HCT116 (cell line): Measurements from ENCODE around the gene CFAP45. TPM values are rescaled to one million over a fixed set of nuclear protein-coding genes. Genes with fewer than 3 reads are reported as not detected.

Source experiments
- ATAC-seq: fragments of 200-7000 bp; cut with Tn5 transposase; 2 replicates; pipeline ENCODE4 v1.9.1; 2020; ENCODE audit warnings: mild to moderate bottlenecking, moderate library complexity
- BruUV-seq: library from RNA; stranded (reverse); fragments of 400-500 nt; replicated peaks from 2 replicates; lab custom pipeline; 2021; lab: Mats Ljungman, UMichigan
- CTCF ChIA-PET: fragments of 300-600 bp; sonication (Branson Sonifier 250); formaldehyde crosslinking; loops from one replicate; lab custom pipeline; 2021; ENCODE audit warnings: antibody characterized with exemption; lab: Charles Lee
- POLR2A ChIA-PET: fragments of 300-600, 350-600 bp; sonication (Branson Sonifier 250); formaldehyde crosslinking; loops from one replicate; lab custom pipeline; 2021; ENCODE audit warnings: antibody characterized with exemption; lab: Charles Lee
- RAD21 ChIA-PET, 2 experiments: fragments of 300-600 bp; sonication (Branson Sonifier 250); formaldehyde crosslinking; loops; one replicate each; lab custom pipeline; 2023; ENCODE audit warnings: low total read pairs in 2 of 2; ENCODE audit not compliant: uncharacterized antibody in 2 of 2, unreplicated experiment in 2 of 2, low non-redundant PET in 1 of 2; lab: Charles Lee
- DNase-seq: peaks from one replicate; pipeline ENCODE4 v3.0.0-alpha.2; 2010; ENCODE audit warnings: low read depth, low spot score
- H2AFZ ChIP-seq: fragments of 200-600 bp; shearing (Covaris generic), sonication (generic); 2 replicates; pipeline ENCODE4 v1.6.1; 2017; ENCODE audit warnings: low read depth, mixed run types, mixed read lengths, antibody characterized with exemption, low read length; ENCODE audit not compliant: poor library complexity, severe bottlenecking
- H3K27ac ChIP-seq: 2 replicates; pipeline ENCODE4 v1.5.1; 2012; ENCODE audit warnings: low read depth, low read length
- H3K27me3 ChIP-seq: fragments of 200-600 bp; sonication (generic); 2 replicates; pipeline ENCODE4 v1.6.1; 2016; ENCODE audit warnings: mixed run types, low read length, mixed read lengths; ENCODE audit not compliant: insufficient read depth
- H3K36me3 ChIP-seq, 2 experiments: fragments of 200-500 bp in 1 of 2; fragments of 200-600 bp in 1 of 2; sonication (Bioruptor generic) in 1 of 2; sonication (generic) in 1 of 2; 2 replicates each; pipeline versions ENCODE4 v1.5.1 to v1.6.1; 2014 to 2016; ENCODE audit warnings: low read length in 2 of 2, inconsistent platforms in 1 of 2, mixed read lengths in 1 of 2, mixed run types in 1 of 2; ENCODE audit not compliant: insufficient read depth in 2 of 2, control insufficient read depth in 1 of 2
- H3K4me1 ChIP-seq, 2 experiments: fragments of 200-600 bp in 1 of 2; sonication (generic) in 1 of 2; 2 replicates each; pipeline versions ENCODE4 v1.5.1 to v1.6.1; 2012 to 2017; ENCODE audit warnings: low read length in 2 of 2, inconsistent platforms in 1 of 2, mild to moderate bottlenecking in 1 of 2, mixed read lengths in 1 of 2, mixed run types in 1 of 2, moderate library complexity in 1 of 2; ENCODE audit not compliant: insufficient read depth in 2 of 2, control insufficient read depth in 1 of 2
- H3K4me2 ChIP-seq: fragments of 200-600 bp; sonication (generic); 2 replicates; pipeline ENCODE4 v1.6.1; 2017; ENCODE audit warnings: mixed run types, low read length, mixed read lengths
- H3K4me3 ChIP-seq, 2 experiments: fragments of 200-600 bp in 1 of 2; sonication (generic) in 1 of 2; replicated peaks in 1 of 2; 2 replicates each; pipeline ENCODE4 v1.5.1; 2011 to 2016; ENCODE audit warnings: low read length in 2 of 2, control low read depth in 1 of 2, low read depth in 1 of 2, mild to moderate bottlenecking in 1 of 2, mixed read lengths in 1 of 2, mixed run types in 1 of 2
- H3K79me2 ChIP-seq: fragments of 200-600 bp; sonication (generic); 2 replicates; pipeline ENCODE4 v1.6.1; 2017; ENCODE audit warnings: mild to moderate bottlenecking, mixed run types, low read length, moderate library complexity, mixed read lengths; ENCODE audit not compliant: insufficient read depth
- H3K9ac ChIP-seq: fragments of 200-600 bp; sonication (generic); 2 replicates; pipeline ENCODE4 v1.6.1; 2016; ENCODE audit warnings: low read length, mixed read lengths
- H3K9me2 ChIP-seq: fragments of 200-600 bp; sonication (generic), shearing (Covaris generic); 2 replicates; pipeline ENCODE4 v1.6.1; 2017; ENCODE audit warnings: mixed run types, mild to moderate bottlenecking, moderate library complexity; ENCODE audit not compliant: insufficient read depth
- H3K9me3 ChIP-seq, 2 experiments: fragments of 200-500 bp in 1 of 2; fragments of 200-600 bp in 1 of 2; sonication (Bioruptor generic) in 1 of 2; sonication (generic) in 1 of 2; 2 replicates each; pipeline ENCODE4 v1.6.1; 2014 to 2017; ENCODE audit warnings: low read length in 2 of 2, mixed read lengths in 2 of 2, inconsistent platforms in 1 of 2, low read depth in 1 of 2, mild to moderate bottlenecking in 1 of 2, mixed run types in 1 of 2, moderate library complexity in 1 of 2; ENCODE audit not compliant: control insufficient read depth in 1 of 2, insufficient read depth in 1 of 2
- H4K20me1 ChIP-seq: fragments of 200-600 bp; sonication (generic), shearing (Covaris generic); 2 replicates; pipeline ENCODE4 v1.6.1; 2017; ENCODE audit warnings: mixed run types, mild to moderate bottlenecking, moderate library complexity; ENCODE audit not compliant: insufficient read depth
- CEBPB ChIP-seq: IDR thresholded peaks from 2 replicates; pipeline ENCODE4 v1.6.1; 2012; ENCODE audit warnings: low read depth
- SP1 ChIP-seq: IDR thresholded peaks from 2 replicates; pipeline ENCODE4 v1.6.1; 2012; ENCODE audit warnings: low read depth
- TCF7L2 ChIP-seq: IDR thresholded peaks from 2 replicates; pipeline ENCODE4 v1.7.0; 2011; ENCODE audit warnings: borderline replicate concordance, inconsistent platforms; ENCODE audit not compliant: insufficient read depth, insufficient read length; ENCODE audit errors: extremely low read depth
- intact Hi-C: fragments of 100-400 bp; cut with micrococcal nuclease; formaldehyde crosslinking; loops from 2 replicates; pipeline ENCODE4 v1.10.0; 2022
- total RNA-seq: library from RNA; stranded (reverse); gene quantifications from one replicate; pipeline ENCODE4 v1.2.1, GENCODE V29; 2021; ENCODE audit not compliant: unreplicated experiment
- TF ChIP-seq, protein P1 (sequence below): IDR thresholded peaks from 2 replicates; pipeline ENCODE4 v1.6.1; 2012; ENCODE audit warnings: low read depth
- TF ChIP-seq, protein P2 (sequence below): IDR thresholded peaks from 2 replicates; pipeline ENCODE4 v1.6.1; 2011; ENCODE audit warnings: mild to moderate bottlenecking, low read length, moderate library complexity; ENCODE audit not compliant: insufficient replicate concordance; ENCODE audit errors: extremely low read depth

The CFAP45 gene
- total RNA-seq, 1 experiment from 2014 or later = 0.59 TPM

DNA sequence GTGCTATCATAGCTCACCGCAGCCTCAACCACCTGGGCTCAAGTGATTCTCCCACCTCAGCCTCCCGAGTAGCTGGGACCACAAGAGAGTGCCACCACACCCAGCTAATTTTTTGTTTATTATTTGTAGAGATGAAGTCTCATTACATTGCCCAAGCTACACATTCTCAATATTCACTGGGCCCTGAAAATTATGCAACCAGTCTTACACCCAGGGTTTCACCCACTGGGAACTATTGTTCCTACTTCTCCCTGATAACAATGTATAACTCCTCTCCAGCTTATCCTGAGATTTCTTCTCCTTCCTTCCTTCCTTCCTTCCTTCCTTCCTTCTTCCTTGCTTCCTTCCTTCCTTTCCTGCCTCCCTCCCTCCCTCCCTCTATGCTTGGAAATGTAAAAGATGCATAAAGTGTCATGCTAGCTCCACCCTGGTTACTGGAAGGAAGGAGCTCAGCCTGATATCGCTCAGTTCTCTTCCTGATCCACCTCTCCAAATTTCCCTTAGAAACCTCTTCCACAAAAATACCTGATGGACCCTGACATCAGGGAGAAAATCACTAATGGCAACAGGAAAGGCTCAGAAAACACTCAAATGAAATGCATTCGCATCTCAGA lies 26.3 kb downstream of the CFAP45 start (continued):
- TF ChIP-seq, protein P1, sequence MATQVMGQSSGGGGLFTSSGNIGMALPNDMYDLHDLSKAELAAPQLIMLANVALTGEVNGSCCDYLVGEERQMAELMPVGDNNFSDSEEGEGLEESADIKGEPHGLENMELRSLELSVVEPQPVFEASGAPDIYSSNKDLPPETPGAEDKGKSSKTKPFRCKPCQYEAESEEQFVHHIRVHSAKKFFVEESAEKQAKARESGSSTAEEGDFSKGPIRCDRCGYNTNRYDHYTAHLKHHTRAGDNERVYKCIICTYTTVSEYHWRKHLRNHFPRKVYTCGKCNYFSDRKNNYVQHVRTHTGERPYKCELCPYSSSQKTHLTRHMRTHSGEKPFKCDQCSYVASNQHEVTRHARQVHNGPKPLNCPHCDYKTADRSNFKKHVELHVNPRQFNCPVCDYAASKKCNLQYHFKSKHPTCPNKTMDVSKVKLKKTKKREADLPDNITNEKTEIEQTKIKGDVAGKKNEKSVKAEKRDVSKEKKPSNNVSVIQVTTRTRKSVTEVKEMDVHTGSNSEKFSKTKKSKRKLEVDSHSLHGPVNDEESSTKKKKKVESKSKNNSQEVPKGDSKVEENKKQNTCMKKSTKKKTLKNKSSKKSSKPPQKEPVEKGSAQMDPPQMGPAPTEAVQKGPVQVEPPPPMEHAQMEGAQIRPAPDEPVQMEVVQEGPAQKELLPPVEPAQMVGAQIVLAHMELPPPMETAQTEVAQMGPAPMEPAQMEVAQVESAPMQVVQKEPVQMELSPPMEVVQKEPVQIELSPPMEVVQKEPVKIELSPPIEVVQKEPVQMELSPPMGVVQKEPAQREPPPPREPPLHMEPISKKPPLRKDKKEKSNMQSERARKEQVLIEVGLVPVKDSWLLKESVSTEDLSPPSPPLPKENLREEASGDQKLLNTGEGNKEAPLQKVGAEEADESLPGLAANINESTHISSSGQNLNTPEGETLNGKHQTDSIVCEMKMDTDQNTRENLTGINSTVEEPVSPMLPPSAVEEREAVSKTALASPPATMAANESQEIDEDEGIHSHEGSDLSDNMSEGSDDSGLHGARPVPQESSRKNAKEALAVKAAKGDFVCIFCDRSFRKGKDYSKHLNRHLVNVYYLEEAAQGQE = no peak
- TF ChIP-seq CEBPB (no peak), TCF7L2 (no peak)
- TF ChIP-seq, protein P2, sequence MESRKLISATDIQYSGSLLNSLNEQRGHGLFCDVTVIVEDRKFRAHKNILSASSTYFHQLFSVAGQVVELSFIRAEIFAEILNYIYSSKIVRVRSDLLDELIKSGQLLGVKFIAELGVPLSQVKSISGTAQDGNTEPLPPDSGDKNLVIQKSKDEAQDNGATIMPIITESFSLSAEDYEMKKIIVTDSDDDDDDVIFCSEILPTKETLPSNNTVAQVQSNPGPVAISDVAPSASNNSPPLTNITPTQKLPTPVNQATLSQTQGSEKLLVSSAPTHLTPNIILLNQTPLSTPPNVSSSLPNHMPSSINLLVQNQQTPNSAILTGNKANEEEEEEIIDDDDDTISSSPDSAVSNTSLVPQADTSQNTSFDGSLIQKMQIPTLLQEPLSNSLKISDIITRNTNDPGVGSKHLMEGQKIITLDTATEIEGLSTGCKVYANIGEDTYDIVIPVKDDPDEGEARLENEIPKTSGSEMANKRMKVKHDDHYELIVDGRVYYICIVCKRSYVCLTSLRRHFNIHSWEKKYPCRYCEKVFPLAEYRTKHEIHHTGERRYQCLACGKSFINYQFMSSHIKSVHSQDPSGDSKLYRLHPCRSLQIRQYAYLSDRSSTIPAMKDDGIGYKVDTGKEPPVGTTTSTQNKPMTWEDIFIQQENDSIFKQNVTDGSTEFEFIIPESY = no peak

DNA sequence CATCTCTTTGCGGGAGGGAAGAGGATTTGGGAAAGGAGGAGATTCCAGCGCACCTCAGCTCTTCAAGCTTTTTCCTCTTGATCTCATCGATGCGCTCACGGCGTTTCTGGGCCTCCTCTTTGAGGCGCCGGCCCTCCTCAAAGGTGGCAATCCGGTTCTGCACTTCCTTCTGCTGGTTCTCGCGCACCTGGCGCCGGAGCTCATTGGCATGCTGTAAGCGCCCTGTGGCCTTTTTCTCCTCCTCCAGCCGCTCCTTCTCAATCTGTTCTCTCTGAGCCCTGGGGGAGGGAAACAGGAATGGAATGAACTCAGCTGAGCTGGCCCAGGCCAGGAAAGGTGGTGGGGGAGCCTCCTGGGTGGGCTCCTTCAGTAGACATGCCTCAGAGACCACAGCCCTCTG lies 27.1 kb downstream of the CFAP45 start:
- Histone ChIP-seq H4K20me1 (no peaks in the 10 kb centered on the region), H2AFZ (no peak overlapping the region), H3K27ac (no peak overlapping the region), H3K9ac (no peak overlapping the region), H3K79me2 (no peaks in the 10 kb centered on the region), H3K4me2 (no peak overlapping the region), H3K9me3 (no peaks in the 10 kb centered on the region), H3K27me3 (no peaks in the 10 kb centered on the region), H3K4me1 (peaks cover 21 to 37% of the 10 kb centered on the region in 2 experiments), H3K9me2 (no peaks in the 10 kb centered on the region), H3K4me3 (no peak overlapping the region)
- POLR2A ChIA-PET = no interaction called here
- RAD21 ChIA-PET = no interaction called here
- CTCF ChIA-PET = interaction anchor here (1.6 to 1.9 kb wide), 2 partner anchors 75 to 135 kb away, joined by 5 to 10 read pairs; no protein-coding TSS in a partner anchor
- intact Hi-C loops = no loop called here
- DNase-seq = no peak
- no TSS peak for BruUV-seq
- no peak for TF ChIP-seq SP1
- TF ChIP-seq, all 23 proteins: peak for 0
- no peaks in the 10 kb centered on the region for H3K36me3 ChIP-seq
- no peak for ATAC-seq
